ENCODE results near the gene CT45A3. TPM values are rescaled to one million over a fixed set of nuclear protein-coding genes. Genes with fewer than 3 reads are reported as not detected.

CT45A3 gene, protein sequence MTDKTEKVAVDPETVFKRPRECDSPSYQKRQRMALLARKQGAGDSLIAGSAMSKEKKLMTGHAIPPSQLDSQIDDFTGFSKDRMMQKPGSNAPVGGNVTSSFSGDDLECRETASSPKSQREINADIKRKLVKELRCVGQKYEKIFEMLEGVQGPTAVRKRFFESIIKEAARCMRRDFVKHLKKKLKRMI
- not detected in 2 replicates for total RNA-seq

GRCh38 chrX:135768091-135768490 lies at the start of gene CT45A3:
Gene CT45A3, minus strand, starts transcription at chrX:135768191. Its CDS starts 3,747 bp downstream, at chrX:135764444.

GRCh38 chrX:135802687-135803086 lies 34.7 kb upstream of the CT45A3 start, which contains the start of gene CT45A6:
Gene CT45A6, minus strand, starts transcription at chrX:135802787. Its CDS starts 3,794 bp downstream, at chrX:135798993.

GRCh38 chrX:135785403-135785802 lies 17.4 kb upstream of the CT45A3 start, which contains the start of gene CT45A5:
Gene CT45A5, minus strand, starts transcription at chrX:135785503. Its CDS starts 3,774 bp downstream, at chrX:135781729.

DNA sequence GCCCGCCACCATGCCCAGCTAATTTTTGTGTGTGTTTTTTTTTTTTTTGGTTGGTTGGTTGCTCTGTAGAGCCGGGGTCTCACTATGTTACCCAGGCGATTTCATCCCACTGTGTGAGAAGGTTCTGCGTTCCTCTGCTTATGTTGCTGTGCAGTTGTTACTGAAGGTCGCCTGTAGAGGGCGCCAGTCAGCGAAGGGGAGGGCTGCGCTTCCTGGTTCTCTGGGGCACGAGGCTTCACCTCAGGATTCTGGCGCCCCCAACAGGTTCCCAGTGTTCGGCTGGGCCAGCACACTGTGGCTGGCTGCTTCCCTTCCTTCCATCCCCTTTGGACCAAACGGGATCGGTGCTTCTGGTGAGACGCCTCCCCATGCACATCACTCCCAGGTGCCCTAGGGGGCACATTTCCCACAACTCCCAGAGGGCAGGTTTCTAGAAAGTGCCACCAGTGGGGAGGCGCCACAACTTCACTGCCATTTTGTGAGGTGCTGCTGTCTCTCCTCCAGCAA lies 54.8 kb downstream of the CT45A3 start, which contains the start of gene CT45A1:
Gene CT45A1 (plus strand): TSS at position 457 of the 507 bp plus-strand sequence. CDS start 5,302 bp downstream, outside the sequence.

Other genes with a start within 250 kb of the CT45A3 start
- gene INTS6L, start 247.5 kb downstream of the CT45A3 start, total RNA-seq: 1.9 and 2.4 TPM in 2 replicates
- gene CT45A1, start 54.6 kb downstream of the CT45A3 start, total RNA-seq: not detected in 2 replicates
- not detected in 2 replicates for gene CT45A5, start 17.3 kb upstream of the CT45A3 start, total RNA-seq
- gene CT45A6, start 34.6 kb upstream of the CT45A3 start, total RNA-seq: not detected in 2 replicates
- not detected in 2 replicates for gene CT45A2, start 51.8 kb upstream of the CT45A3 start, total RNA-seq
- not detected in 2 replicates for gene CT45A7, start 69.1 kb upstream of the CT45A3 start, total RNA-seq
- gene CT45A8, start 86.3 kb upstream of the CT45A3 start, total RNA-seq: not detected in 2 replicates
- gene CT45A9, start 103.6 kb upstream of the CT45A3 start, total RNA-seq: not detected in 2 replicates
- not detected in 2 replicates for gene CT45A10, start 125.3 kb upstream of the CT45A3 start, total RNA-seq
- not detected in 2 replicates for gene SAGE1, start 125.5 kb upstream of the CT45A3 start, total RNA-seq
- gene MMGT1, start 205.8 kb upstream of the CT45A3 start, total RNA-seq: 16.2 and 19.1 TPM in 2 replicates
- 9.4 and 10.0 TPM in 2 replicates for gene SLC9A6, start 217.2 kb upstream of the CT45A3 start, total RNA-seq